Testis (tissue), 3 donors: Measurements from ENCODE around the gene USP20. TPM values are rescaled to one million over a fixed set of nuclear protein-coding genes. Genes with fewer than 3 reads are reported as not detected.

Source experiments
- DNase-seq: peaks from one replicate; pipeline ENCODE4 v3.0.0-alpha.2; 2019
- H3K27ac ChIP-seq, 2 donors: fragments of 200-600 bp; sonication (generic); one replicate each; pipeline ENCODE4 v1.5.1; 2019
- H3K27me3 ChIP-seq: fragments of 200-600 bp; sonication (generic); one replicate; pipeline ENCODE4 v1.5.1; 2019
- H3K36me3 ChIP-seq: fragments of 200-600 bp; sonication (generic); one replicate; pipeline ENCODE4 v1.5.1; 2017; ENCODE audit warnings: low read depth; ENCODE audit errors: missing control alignments
- H3K4me1 ChIP-seq: fragments of 200-600 bp; sonication (generic); one replicate; pipeline ENCODE4 v1.5.1; 2019
- H3K4me3 ChIP-seq, 2 donors: fragments of 200-600 bp; sonication (generic); one replicate each; pipeline ENCODE4 v1.5.1; 2017 to 2019
- H3K9me3 ChIP-seq: fragments of 200-600 bp; sonication (generic); one replicate; pipeline ENCODE4 v1.5.1; 2017
- POLR2A ChIP-seq: fragments of 450-650 bp; IDR thresholded peaks from one replicate; pipeline ENCODE4 v1.6.1; 2017; ENCODE audit warnings: antibody characterized with exemption, mild to moderate bottlenecking, moderate library complexity
- WGBS, 2 donors: methylation state at CpG; one replicate each; pipeline ENCODE4 v1.1.5; 2018; 5-methylcytosine and 5-hydroxymethylcytosine counted together
- intact Hi-C: fragments of 100-400 bp; cut with DNase I; formaldehyde crosslinking; loops from one replicate; pipeline ENCODE4 v1.15.1; 2023; ENCODE audit warnings: low total_unique reads
- polyA plus RNA-seq: library from polyadenylated mRNA; stranded (reverse); fragments of 350-450 nt; fragmentation: Illumina TruSeq; extraction: RNeasy Lipid Tissue Mini Kit (QIAGEN cat#74804); gene quantifications from one replicate; pipeline ENCODE4 v1.2.3, GENCODE V29; 2014; ENCODE audit warnings: low read depth, low replicate concordance; ENCODE audit not compliant: insufficient read depth
- total RNA-seq, 2 donors: library from RNA; depleted of rRNA; stranded (reverse); fragments of >200 nt; gene quantifications; one replicate each; pipeline ENCODE4 v1.2.3, GENCODE V29; 2016
- TF ChIP-seq, protein P1 (sequence below), 3 experiments: fragments of 450-650 bp in 2 of 3; fragments of 200-600 bp in 1 of 3; sonication (generic) in 1 of 3; IDR thresholded peaks; one replicate each; pipeline ENCODE4 v1.5.1; 2016 to 2019; ENCODE audit warnings: antibody characterized with exemption in 3 of 3, mild to moderate bottlenecking in 2 of 3, moderate library complexity in 1 of 3

The USP20 gene
- total and polyA plus RNA-seq, 3 donors from 2014 or later: 37.4 to 48.3 (median 46.8) TPM

DNA sequence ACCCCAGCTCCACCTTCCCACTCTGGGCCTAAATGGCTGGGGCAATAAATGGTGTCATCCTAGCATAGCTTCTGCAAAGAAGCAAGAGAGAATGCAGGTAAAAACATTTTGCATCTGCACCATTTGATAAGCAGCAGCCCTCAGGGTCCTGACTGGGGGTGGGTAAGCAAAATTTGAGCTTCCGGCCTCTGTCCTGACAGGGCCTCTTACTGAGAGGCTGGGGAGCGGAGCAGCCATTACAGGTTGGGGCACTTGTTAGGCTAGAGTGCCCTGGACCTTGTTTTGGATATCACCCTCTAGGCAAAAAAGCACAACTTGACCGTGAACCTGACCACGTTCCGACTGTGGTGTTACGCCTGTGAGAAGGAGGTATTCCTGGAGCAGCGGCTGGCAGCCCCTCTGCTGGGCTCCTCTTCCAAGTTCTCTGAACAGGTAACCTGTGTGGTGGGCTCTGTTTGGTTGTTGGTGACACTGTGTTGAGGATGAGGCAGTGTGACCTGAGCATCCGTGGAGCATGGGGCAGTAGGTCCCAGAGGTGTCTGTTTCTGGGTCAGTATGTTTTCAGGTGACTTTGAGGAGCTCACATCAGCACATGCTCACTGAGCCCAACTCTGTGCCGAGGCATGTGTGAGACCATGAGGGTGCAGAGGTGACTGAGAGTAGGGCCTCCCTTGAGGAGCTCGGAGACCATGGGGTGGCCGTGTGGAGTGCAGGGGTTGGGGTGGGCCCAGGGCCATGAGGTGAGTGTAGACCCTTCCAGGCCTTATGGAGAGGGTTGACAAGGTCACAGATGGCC lies 23.1 kb downstream of the USP20 start:
- H3K27me3 ChIP-seq: no peaks in the 10 kb centered on the region
- no peaks in the 10 kb centered on the region for H3K36me3 ChIP-seq
- no peaks in the 10 kb centered on the region for H3K4me1 ChIP-seq
- no peak for DNase-seq
- H3K4me3 ChIP-seq: no peak overlapping the region
- no peak overlapping the region for H3K27ac ChIP-seq
- no peaks in the 10 kb centered on the region for H3K9me3 ChIP-seq
- no peak for TF ChIP-seq POLR2A
- TF ChIP-seq, protein P1, sequence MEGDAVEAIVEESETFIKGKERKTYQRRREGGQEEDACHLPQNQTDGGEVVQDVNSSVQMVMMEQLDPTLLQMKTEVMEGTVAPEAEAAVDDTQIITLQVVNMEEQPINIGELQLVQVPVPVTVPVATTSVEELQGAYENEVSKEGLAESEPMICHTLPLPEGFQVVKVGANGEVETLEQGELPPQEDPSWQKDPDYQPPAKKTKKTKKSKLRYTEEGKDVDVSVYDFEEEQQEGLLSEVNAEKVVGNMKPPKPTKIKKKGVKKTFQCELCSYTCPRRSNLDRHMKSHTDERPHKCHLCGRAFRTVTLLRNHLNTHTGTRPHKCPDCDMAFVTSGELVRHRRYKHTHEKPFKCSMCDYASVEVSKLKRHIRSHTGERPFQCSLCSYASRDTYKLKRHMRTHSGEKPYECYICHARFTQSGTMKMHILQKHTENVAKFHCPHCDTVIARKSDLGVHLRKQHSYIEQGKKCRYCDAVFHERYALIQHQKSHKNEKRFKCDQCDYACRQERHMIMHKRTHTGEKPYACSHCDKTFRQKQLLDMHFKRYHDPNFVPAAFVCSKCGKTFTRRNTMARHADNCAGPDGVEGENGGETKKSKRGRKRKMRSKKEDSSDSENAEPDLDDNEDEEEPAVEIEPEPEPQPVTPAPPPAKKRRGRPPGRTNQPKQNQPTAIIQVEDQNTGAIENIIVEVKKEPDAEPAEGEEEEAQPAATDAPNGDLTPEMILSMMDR (IDR thresholded peaks at IDR 0.05): no peak
- WGBS, 2 donors: 86% methylated on average over 11 of the region's 11 CpGs
- intact Hi-C loops: no loop called here

- Histone ChIP-seq H3K9me3 (no peaks in the 10 kb centered on the region), H3K4me1 (no peaks in the 10 kb centered on the region), H3K36me3 (no peaks in the 10 kb centered on the region), H3K4me3 (no peak overlapping the region), H3K27me3 (no peaks in the 10 kb centered on the region), H3K27ac (no peak overlapping the region)
- TF ChIP-seq, protein P1 (IDR thresholded peaks at IDR 0.05): no peak
- no peak for TF ChIP-seq POLR2A
- DNase-seq: no peak
- WGBS, 2 donors: 75 to 85% methylated on average over 9 to 11 of the region's 11 CpGs
- intact Hi-C loops: no loop called here
These were observed 25.6 kb downstream of the USP20 start for GRCh38 chr9:129860653-129861446.

DNA sequence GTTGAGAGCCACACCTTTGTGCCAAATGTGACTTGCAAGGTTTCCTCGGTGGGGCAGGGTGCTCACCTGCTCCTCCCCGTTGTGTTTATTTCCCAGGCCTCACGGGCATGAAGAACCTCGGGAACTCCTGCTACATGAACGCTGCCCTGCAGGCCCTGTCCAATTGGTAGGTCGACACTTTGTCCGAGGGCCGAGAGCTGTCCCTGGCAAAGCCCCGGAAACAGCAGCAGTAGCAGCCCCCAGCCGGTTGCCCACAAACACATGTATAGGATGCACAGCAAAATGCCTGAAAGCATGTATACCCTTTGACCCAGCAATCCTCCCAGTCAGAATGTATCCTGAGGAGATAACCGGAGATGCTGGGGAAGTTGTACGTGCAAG lies 26.2 kb downstream of the USP20 start:
- Histone ChIP-seq H3K4me3 (no peak overlapping the region), H3K9me3 (no peaks in the 10 kb centered on the region), H3K36me3 (no peaks in the 10 kb centered on the region), H3K4me1 (no peaks in the 10 kb centered on the region), H3K27ac (no peak overlapping the region), H3K27me3 (no peaks in the 10 kb centered on the region)
- TF ChIP-seq POLR2A: no peak
- TF ChIP-seq, protein P1 (IDR thresholded peaks at IDR 0.05): no peak
- no peak for DNase-seq
- WGBS, 2 donors: 77 to 94% methylated on average over 10 to 12 of the region's 12 CpGs
- intact Hi-C loops: no loop called here

DNA sequence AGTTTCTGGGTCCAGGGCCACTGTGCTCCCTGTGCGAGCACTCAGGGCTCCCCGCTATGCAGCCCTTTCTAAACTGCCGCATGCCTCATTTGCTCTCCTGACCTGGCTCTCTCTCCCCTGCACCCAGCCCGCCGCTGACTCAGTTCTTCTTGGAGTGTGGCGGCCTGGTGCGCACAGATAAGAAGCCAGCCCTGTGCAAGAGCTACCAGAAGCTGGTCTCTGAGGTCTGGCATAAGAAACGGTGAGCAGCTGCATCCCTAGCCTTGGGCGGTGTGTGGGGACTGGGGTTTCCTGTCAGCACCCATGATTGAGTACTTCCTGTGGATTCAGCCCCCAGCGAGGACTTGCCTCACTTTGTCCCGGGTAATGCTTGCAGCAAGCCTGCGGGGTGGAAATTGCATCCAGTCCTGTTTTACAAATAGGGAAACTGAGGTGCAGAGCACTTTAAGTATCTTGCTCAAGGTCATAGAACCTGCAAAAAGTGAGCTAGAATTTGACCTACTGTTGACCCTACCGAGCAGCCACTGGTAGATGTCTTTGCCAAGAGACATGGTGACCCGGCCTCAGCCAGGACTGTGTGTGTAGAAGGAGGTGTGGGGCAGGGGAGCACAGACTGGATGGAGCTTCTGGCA lies 27.9 kb downstream of the USP20 start:
- Histone ChIP-seq H3K27me3 (no peaks in the 10 kb centered on the region), H3K4me1 (no peaks in the 10 kb centered on the region), H3K27ac (no peak overlapping the region), H3K9me3 (no peaks in the 10 kb centered on the region), H3K36me3 (no peaks in the 10 kb centered on the region), H3K4me3 (no peak overlapping the region)
- 74 to 87% methylated on average over 14 of the region's 14 CpGs for WGBS, 2 donors
- no peak for DNase-seq
- no peak for TF ChIP-seq POLR2A
- TF ChIP-seq, protein P1 (IDR thresholded peaks at IDR 0.05): no peak
- intact Hi-C loops: no loop called here
